WTC11 (cell line): Measurements from ENCODE around the gene C10orf95. TPM values are rescaled to one million over a fixed set of nuclear protein-coding genes. Genes with fewer than 3 reads are reported as not detected.

Source experiments
- ATAC-seq: fragments of 200-7000 bp; cut with Tn5 transposase; 2 replicates; pipeline ENCODE4 v1.10.0; 2021; ENCODE audit warnings: mild to moderate bottlenecking, moderate library complexity
- CTCF ChIA-PET: fragments of 300-600 bp; sonication (Branson Sonifier 250); formaldehyde crosslinking; loops from one replicate; lab custom pipeline; 2021; ENCODE audit warnings: antibody characterized with exemption; lab: Charles Lee
- POLR2A ChIA-PET: fragments of 350-600 bp; sonication (Branson Sonifier 250); formaldehyde crosslinking; loops from one replicate; lab custom pipeline; 2021; ENCODE audit warnings: antibody characterized with exemption; lab: Charles Lee
- DNase-seq: peaks from one replicate; pipeline ENCODE4 v3.0.0; 2021; ENCODE audit warnings: low spot score
- H3K27ac Mint-ChIP-seq: 2 replicates; pipeline ENCODE4 v1.8.0; 2021; ENCODE audit warnings: mixed read lengths
- H3K27me3 Mint-ChIP-seq: 2 replicates; pipeline ENCODE4 v1.8.0; 2021; ENCODE audit warnings: low read depth, mild to moderate bottlenecking, moderate library complexity, mixed read lengths
- H3K36me3 Mint-ChIP-seq: 2 replicates; pipeline ENCODE4 v1.8.0; 2021; ENCODE audit warnings: mixed read lengths
- H3K4me1 Mint-ChIP-seq: 2 replicates; pipeline ENCODE4 v1.8.0; 2022; ENCODE audit warnings: mixed read lengths
- H3K4me3 Mint-ChIP-seq: 2 replicates; pipeline ENCODE4 v1.8.0; 2021; ENCODE audit warnings: mild to moderate bottlenecking, moderate library complexity, mixed read lengths
- H3K9me3 Mint-ChIP-seq: 2 replicates; pipeline ENCODE4 v1.8.0; 2021; ENCODE audit warnings: mixed read lengths
- ARID4B ChIP-seq: sonication (generic); formaldehyde crosslinking; IDR thresholded peaks from 2 replicates; pipeline ENCODE4 v1.8.0; 2023; ENCODE audit warnings: missing genetic modification reagents, mild to moderate bottlenecking, borderline replicate concordance
- ATF1 ChIP-seq: sonication (generic); formaldehyde crosslinking; IDR thresholded peaks from 2 replicates; pipeline ENCODE4 v1.8.1; 2023; ENCODE audit warnings: mild to moderate bottlenecking, moderate library complexity, missing genetic modification reagents
- CREB1 ChIP-seq: sonication (generic); formaldehyde crosslinking; IDR thresholded peaks from 2 replicates; pipeline ENCODE4 v1.8.0; 2023; ENCODE audit warnings: mild to moderate bottlenecking, missing genetic modification reagents
- CREM ChIP-seq: sonication (generic); formaldehyde crosslinking; IDR thresholded peaks from 2 replicates; pipeline ENCODE4 v1.8.1; 2022; ENCODE audit warnings: mild to moderate bottlenecking, missing genetic modification reagents, moderate library complexity
- EMX1 ChIP-seq: fragments of 250-450 bp; sonication (Bioruptor Pico); IDR thresholded peaks from 2 replicates; pipeline ENCODE4 v1.8.0; 2021; ENCODE audit warnings: mild to moderate bottlenecking
- FOXK1 ChIP-seq: sonication (generic); formaldehyde crosslinking; IDR thresholded peaks from 2 replicates; pipeline ENCODE4 v1.8.0; 2022; ENCODE audit warnings: mild to moderate bottlenecking, moderate library complexity, missing genetic modification reagents
- FOXP1 ChIP-seq: sonication (generic); formaldehyde crosslinking; IDR thresholded peaks from 2 replicates; pipeline ENCODE4 v1.8.0; 2022; ENCODE audit warnings: missing genetic modification reagents, mild to moderate bottlenecking, moderate library complexity, borderline replicate concordance
- HMGA2 ChIP-seq: fragments of 250-450 bp; sonication (Bioruptor Pico); IDR thresholded peaks from 2 replicates; pipeline ENCODE4 v1.4.0; 2021; ENCODE audit warnings: mild to moderate bottlenecking, moderate library complexity
- HMGXB4 ChIP-seq: sonication (generic); formaldehyde crosslinking; IDR thresholded peaks from 2 replicates; pipeline ENCODE4 v1.8.1; 2023; ENCODE audit warnings: mild to moderate bottlenecking, moderate library complexity, missing genetic modification reagents
- IRF2 ChIP-seq: sonication (generic); formaldehyde crosslinking; IDR thresholded peaks from 2 replicates; pipeline ENCODE4 v1.8.0; 2022; ENCODE audit warnings: low read depth, missing genetic modification reagents, borderline replicate concordance
- MAX ChIP-seq: sonication (generic); formaldehyde crosslinking; IDR thresholded peaks from 2 replicates; pipeline ENCODE4 v1.8.0; 2022; ENCODE audit warnings: mild to moderate bottlenecking, missing genetic modification reagents
- MXD4 ChIP-seq: fragments of 250-450 bp; sonication (Bioruptor Pico); IDR thresholded peaks from 2 replicates; pipeline ENCODE4 v1.8.0; 2021; ENCODE audit warnings: mild to moderate bottlenecking, moderate library complexity, borderline replicate concordance
- NFATC4 ChIP-seq: fragments of 250-450 bp; sonication (Bioruptor Pico); IDR thresholded peaks from 2 replicates; pipeline ENCODE4 v1.9.0; 2021; ENCODE audit warnings: mild to moderate bottlenecking
- NR2C2 ChIP-seq: sonication (generic); formaldehyde crosslinking; IDR thresholded peaks from 2 replicates; pipeline ENCODE4 v1.8.0; 2022; ENCODE audit warnings: mild to moderate bottlenecking, missing genetic modification reagents
- PREB ChIP-seq: sonication (generic); formaldehyde crosslinking; IDR thresholded peaks from 2 replicates; pipeline ENCODE4 v1.8.1; 2022; ENCODE audit warnings: mild to moderate bottlenecking, missing genetic modification reagents, moderate library complexity, borderline replicate concordance
- RELA ChIP-seq: sonication (generic); formaldehyde crosslinking; IDR thresholded peaks from 2 replicates; pipeline ENCODE4 v1.8.1; 2022; ENCODE audit warnings: missing genetic modification reagents, mild to moderate bottlenecking, borderline replicate concordance
- SMAD4 ChIP-seq: sonication (generic); formaldehyde crosslinking; IDR thresholded peaks from 2 replicates; pipeline ENCODE4 v1.8.0; 2022; ENCODE audit warnings: mild to moderate bottlenecking, missing genetic modification reagents
- TP53 ChIP-seq: sonication (generic); formaldehyde crosslinking; IDR thresholded peaks from 2 replicates; pipeline ENCODE4 v1.8.1; 2023; ENCODE audit warnings: mild to moderate bottlenecking, missing genetic modification reagents
- ZNF232 ChIP-seq: sonication (generic); formaldehyde crosslinking; IDR thresholded peaks from 2 replicates; pipeline ENCODE4 v1.8.0; 2022; ENCODE audit warnings: mild to moderate bottlenecking, missing genetic modification reagents
- ZNF263 ChIP-seq: sonication (generic); formaldehyde crosslinking; IDR thresholded peaks from 2 replicates; pipeline ENCODE4 v1.8.1; 2022; ENCODE audit warnings: low read depth, mild to moderate bottlenecking, moderate library complexity, missing genetic modification reagents
- ZNF671 ChIP-seq: fragments of 250-450 bp; sonication (Bioruptor Pico); IDR thresholded peaks from 2 replicates; pipeline ENCODE4 v1.8.0; 2021; ENCODE audit warnings: mild to moderate bottlenecking
- total RNA-seq: library from RNA; stranded (reverse); gene quantifications from 3 replicates; pipeline ENCODE4 v1.2.3, GENCODE V29; 2021
- TF ChIP-seq, protein P1 (sequence below): sonication (generic); formaldehyde crosslinking; IDR thresholded peaks from 2 replicates; pipeline ENCODE4 v1.8.1; 2023; ENCODE audit warnings: mild to moderate bottlenecking, missing genetic modification reagents
- TF ChIP-seq, protein P2 (sequence below): fragments of 250-450 bp; sonication (Bioruptor Pico); IDR thresholded peaks from 2 replicates; pipeline ENCODE4 v2.1.2; 2022; ENCODE audit warnings: mild to moderate bottlenecking, moderate library complexity

The C10orf95 gene
- total RNA-seq, 1 experiment from 2014 or later, result 0.96 TPM

DNA sequence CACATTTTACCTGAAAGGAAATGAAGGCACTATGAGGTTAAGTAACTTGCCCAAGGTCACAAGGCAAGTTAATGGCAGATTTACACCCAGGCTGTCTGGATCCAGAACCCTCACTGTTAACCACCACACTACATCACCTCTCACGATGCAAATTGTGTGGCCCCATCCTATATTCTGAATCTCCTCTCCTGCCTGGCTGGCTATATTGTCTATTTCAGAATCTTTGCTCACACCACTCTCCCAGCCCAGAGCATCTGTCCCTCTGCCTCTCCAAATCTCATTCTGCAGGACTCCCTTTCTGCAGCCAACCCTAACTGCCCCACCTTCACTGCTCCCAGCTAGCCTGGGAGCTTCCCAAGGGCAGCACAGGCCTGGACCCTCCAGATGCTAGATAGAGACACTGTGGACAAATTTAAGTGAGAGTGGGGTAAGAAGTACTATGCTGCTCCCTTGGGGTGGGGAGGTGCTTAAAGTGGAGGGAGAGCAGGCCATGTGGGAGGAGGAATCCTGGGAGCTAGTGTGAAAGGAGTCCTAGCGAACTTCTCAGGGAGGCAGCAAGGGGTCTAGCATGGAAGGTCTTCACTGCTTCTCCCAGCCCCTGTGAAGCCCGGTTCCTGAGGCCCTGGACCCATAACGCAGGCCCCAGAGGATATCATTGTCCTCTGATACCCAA, 19.8 kb downstream of the C10orf95 start:
- Mint-ChIP-seq H3K36me3 (no peaks in the 10 kb centered on the region), H3K27me3 (peaks cover 52% of the 10 kb centered on the region), H3K9me3 (no peaks in the 10 kb centered on the region), H3K4me1 (peaks cover 18% of the 10 kb centered on the region), H3K27ac (peak overlapping the region; percentile 52), H3K4me3 (peak overlapping the region; percentile 95)
- POLR2A ChIA-PET, result interaction anchor here (0.5 to 2.8 kb wide), 9 partner anchors 10 to 1435 kb away, joined by 3 to 34 read pairs (median 4); partner anchors contain the start of genes C10orf95, FBXL15 and NFKB2
- CTCF ChIA-PET, result interaction anchor here (0.5 to 2.1 kb wide), 18 partner anchors 10 to 313 kb away, joined by 3 to 47 read pairs (median 6); partner anchors contain the start of genes ACTR1A, C10orf95, FBXL15 and NFKB2
- TF ChIP-seq MAX (CRISPR knock-in tag) (no peak), PREB (CRISPR knock-in tag) (no peak), ATF1 (CRISPR knock-in tag) (no peak), EMX1 (0 out of 2 replicates have a peak, but pooled peaks have one; percentile 68), TP53 (CRISPR knock-in tag) (0 out of 2 replicates have a peak, but pooled peaks have one; percentile 27), NFATC4 (CRISPR knock-in tag) (no peak)
- TF ChIP-seq, protein P1, sequence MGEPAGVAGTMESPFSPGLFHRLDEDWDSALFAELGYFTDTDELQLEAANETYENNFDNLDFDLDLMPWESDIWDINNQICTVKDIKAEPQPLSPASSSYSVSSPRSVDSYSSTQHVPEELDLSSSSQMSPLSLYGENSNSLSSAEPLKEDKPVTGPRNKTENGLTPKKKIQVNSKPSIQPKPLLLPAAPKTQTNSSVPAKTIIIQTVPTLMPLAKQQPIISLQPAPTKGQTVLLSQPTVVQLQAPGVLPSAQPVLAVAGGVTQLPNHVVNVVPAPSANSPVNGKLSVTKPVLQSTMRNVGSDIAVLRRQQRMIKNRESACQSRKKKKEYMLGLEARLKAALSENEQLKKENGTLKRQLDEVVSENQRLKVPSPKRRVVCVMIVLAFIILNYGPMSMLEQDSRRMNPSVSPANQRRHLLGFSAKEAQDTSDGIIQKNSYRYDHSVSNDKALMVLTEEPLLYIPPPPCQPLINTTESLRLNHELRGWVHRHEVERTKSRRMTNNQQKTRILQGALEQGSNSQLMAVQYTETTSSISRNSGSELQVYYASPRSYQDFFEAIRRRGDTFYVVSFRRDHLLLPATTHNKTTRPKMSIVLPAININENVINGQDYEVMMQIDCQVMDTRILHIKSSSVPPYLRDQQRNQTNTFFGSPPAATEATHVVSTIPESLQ, result no peak
- peak; percentile 9 for ATAC-seq
- DNase-seq, result no peak

DNA sequence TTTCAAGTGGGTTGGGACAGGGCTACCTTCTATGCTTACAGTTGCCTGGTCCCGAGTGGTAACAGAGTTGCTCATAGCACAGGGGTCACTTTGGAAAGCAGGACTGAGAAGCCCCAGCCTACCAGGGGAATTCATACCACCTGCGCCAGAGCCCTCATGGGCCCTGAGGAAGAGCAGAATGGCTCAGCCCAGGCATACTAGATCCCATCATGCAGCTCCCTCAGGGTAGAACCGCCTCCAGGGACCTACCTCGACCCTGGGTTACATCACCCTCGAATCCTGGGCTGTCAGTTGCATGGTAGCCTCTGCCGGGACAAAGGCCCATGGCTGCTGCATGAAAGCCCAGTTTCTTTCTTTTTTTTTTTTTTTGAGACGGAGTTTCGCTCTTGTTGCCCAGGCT, 21.9 kb downstream of the C10orf95 start:
- TF ChIP-seq ARID4B (CRISPR knock-in tag), result no peak
- TF ChIP-seq MXD4 (CRISPR knock-in tag), result no peak
- no peak for TF ChIP-seq SMAD4
- no peak for TF ChIP-seq PREB (CRISPR knock-in tag)
- no peak for TF ChIP-seq CREM (CRISPR knock-in tag)
- TF ChIP-seq CREB1 (CRISPR knock-in tag), result no peak
- TF ChIP-seq, protein P2, sequence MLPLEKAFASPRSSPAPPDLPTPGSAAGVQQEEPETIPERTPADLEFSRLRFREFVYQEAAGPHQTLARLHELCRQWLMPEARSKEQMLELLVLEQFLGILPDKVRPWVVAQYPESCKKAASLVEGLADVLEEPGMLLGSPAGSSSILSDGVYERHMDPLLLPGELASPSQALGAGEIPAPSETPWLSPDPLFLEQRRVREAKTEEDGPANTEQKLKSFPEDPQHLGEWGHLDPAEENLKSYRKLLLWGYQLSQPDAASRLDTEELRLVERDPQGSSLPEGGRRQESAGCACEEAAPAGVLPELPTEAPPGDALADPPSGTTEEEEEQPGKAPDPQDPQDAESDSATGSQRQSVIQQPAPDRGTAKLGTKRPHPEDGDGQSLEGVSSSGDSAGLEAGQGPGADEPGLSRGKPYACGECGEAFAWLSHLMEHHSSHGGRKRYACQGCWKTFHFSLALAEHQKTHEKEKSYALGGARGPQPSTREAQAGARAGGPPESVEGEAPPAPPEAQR (CRISPR knock-in tag), result no peak
- TF ChIP-seq ZNF671 (CRISPR knock-in tag), result no peak
- no peak for TF ChIP-seq ZNF263 (CRISPR knock-in tag)
- no peak for TF ChIP-seq HMGXB4 (CRISPR knock-in tag)
- no peak for TF ChIP-seq ZNF232 (CRISPR knock-in tag)
- TF ChIP-seq NR2C2, result no peak
- TF ChIP-seq IRF2 (CRISPR knock-in tag), result no peak
- no peak for TF ChIP-seq FOXK1
- TF ChIP-seq RELA (CRISPR knock-in tag), result no peak
- no peak for TF ChIP-seq FOXP1
- TF ChIP-seq HMGA2 (CRISPR knock-in tag), result no peak
- no peak for DNase-seq
- H3K27ac Mint-ChIP-seq, result no peak overlapping the region
- ChIA-PET CTCF (no interaction called here), POLR2A (interaction anchor here (0.6 to 1.5 kb wide), 3 partner anchors 9 to 179 kb away, joined by 3 to 5 read pairs (median 3); partner anchors contain the start of gene FBXL15)
- H3K4me3 Mint-ChIP-seq, result no peak overlapping the region
- H3K36me3 Mint-ChIP-seq, result no peaks in the 10 kb centered on the region
- H3K4me1 Mint-ChIP-seq, result peaks cover 7% of the 10 kb centered on the region
- H3K9me3 Mint-ChIP-seq, result no peaks in the 10 kb centered on the region
- peaks cover 31% of the 10 kb centered on the region for H3K27me3 Mint-ChIP-seq
- ATAC-seq, result no peak
